IMR-90 (cell line): Measurements from ENCODE around the gene CEP43. TPM values are rescaled to one million over a fixed set of nuclear protein-coding genes. Genes with fewer than 3 reads are reported as not detected.

Experiments used
- ATAC-seq: fragments of 200-7000 bp; cut with Tn5 transposase; 2 replicates; pipeline ENCODE4 v1.9.1; 2020; ENCODE audit warnings: low read depth, mild to moderate bottlenecking, moderate library complexity
- BruUV-seq: library from RNA; stranded (reverse); fragments of 400-500 nt; replicated peaks from 2 replicates; lab custom pipeline; 2021; lab: Mats Ljungman, UMichigan
- CTCF ChIA-PET: fragments of 300-600 bp; formaldehyde crosslinking; extraction: SDS; loops from one replicate; lab custom pipeline; 2021; ENCODE audit warnings: antibody characterized with exemption; lab: Yijun Ruan, JAX
- POLR2A ChIA-PET: fragments of 300-600 bp; sonication (Branson Sonifier 250); formaldehyde crosslinking; loops from one replicate; lab custom pipeline; 2022; ENCODE audit warnings: antibody characterized with exemption; ENCODE audit not compliant: unreplicated experiment; lab: Charles Lee
- DNase-seq: peaks from one replicate; pipeline ENCODE4 v3.0.0; 2013
- H2AFZ ChIP-seq: replicated peaks from 2 replicates; pipeline ENCODE3; 2013; ENCODE audit warnings: low read length, mild to moderate bottlenecking; ENCODE audit not compliant: poor library complexity
- H2AK5ac ChIP-seq: 2 replicates; pipeline ENCODE4 v1.6.1; 2013; ENCODE audit warnings: low read depth, low read length, inconsistent platforms
- H2AK9ac ChIP-seq: replicated peaks from 2 replicates; pipeline ENCODE3; 2013; ENCODE audit warnings: mild to moderate bottlenecking, low read depth, low read length, moderate library complexity; ENCODE audit not compliant: poor library complexity
- H2BK120ac ChIP-seq: 2 replicates; pipeline ENCODE4 v1.6.1; 2013; ENCODE audit warnings: low read depth, low read length, inconsistent platforms
- H2BK15ac ChIP-seq: 3 replicates; pipeline ENCODE4 v1.6.1; 2013; ENCODE audit warnings: low read depth, low read length, inconsistent platforms
- H2BK20ac ChIP-seq: 2 replicates; pipeline ENCODE4 v1.6.1; 2013; ENCODE audit warnings: low read depth, mild to moderate bottlenecking, inconsistent platforms, low read length, moderate library complexity
- H2BK5ac ChIP-seq: 2 replicates; pipeline ENCODE4 v1.6.1; 2013; ENCODE audit warnings: mild to moderate bottlenecking, low read depth, low read length, inconsistent platforms; ENCODE audit not compliant: poor library complexity, severe bottlenecking
- H3K14ac ChIP-seq: replicated peaks from 2 replicates; pipeline ENCODE4 v1.6.1; 2013; ENCODE audit warnings: low read depth, low read length, inconsistent platforms
- H3K18ac ChIP-seq: 2 replicates; pipeline ENCODE4 v1.6.1; 2013; ENCODE audit warnings: low read depth, low read length, control low read depth
- H3K23ac ChIP-seq: 2 replicates; pipeline ENCODE4 v1.6.1; 2013; ENCODE audit warnings: low read depth, low read length, inconsistent platforms
- H3K27ac ChIP-seq: 2 replicates; pipeline ENCODE4 v1.5.1; 2013; ENCODE audit warnings: mild to moderate bottlenecking, control low read depth, low read length; ENCODE audit not compliant: insufficient read depth
- H3K27me3 ChIP-seq: 2 replicates; pipeline ENCODE4 v1.6.1; 2013; ENCODE audit warnings: low read length; ENCODE audit not compliant: control insufficient read depth, insufficient read depth
- H3K36me3 ChIP-seq: 2 replicates; pipeline ENCODE4 v1.6.1; 2013; ENCODE audit warnings: low read length, mixed read lengths; ENCODE audit not compliant: control insufficient read depth, insufficient read depth
- H3K4ac ChIP-seq: 2 replicates; pipeline ENCODE4 v1.6.1; 2013; ENCODE audit warnings: low read depth, low read length, inconsistent platforms
- H3K4me1 ChIP-seq: 2 replicates; pipeline ENCODE4 v1.6.1; 2013; ENCODE audit warnings: low read length, mixed read lengths; ENCODE audit not compliant: control insufficient read depth, insufficient read depth
- H3K4me2 ChIP-seq: 2 replicates; pipeline ENCODE4 v1.6.1; 2013; ENCODE audit warnings: low read depth, mild to moderate bottlenecking, control low read depth, low read length, moderate library complexity
- H3K4me3 ChIP-seq: 2 replicates; pipeline ENCODE4 v1.5.1; 2013; ENCODE audit warnings: low read depth, mild to moderate bottlenecking, control low read depth, low read length, moderate library complexity; ENCODE audit not compliant: insufficient read depth
- H3K56ac ChIP-seq: 2 replicates; pipeline ENCODE4 v1.6.1; 2013; ENCODE audit warnings: low read length, inconsistent platforms; ENCODE audit not compliant: insufficient read depth; ENCODE audit errors: extremely low read depth
- H3K79me1 ChIP-seq, 2 experiments: 2 replicates each; pipeline ENCODE4 v1.6.1; 2013; ENCODE audit warnings: low read length in 2 of 2, inconsistent platforms in 1 of 2, low read depth in 1 of 2
- H3K9ac ChIP-seq: 2 replicates; pipeline ENCODE4 v1.6.1; 2013; ENCODE audit warnings: low read depth, low read length, control low read depth
- H3K9me1 ChIP-seq: 2 replicates; pipeline ENCODE4 v1.6.1; 2013; ENCODE audit warnings: low read length, inconsistent platforms; ENCODE audit not compliant: insufficient read depth
- H3K9me3 ChIP-seq: 2 replicates; pipeline ENCODE4 v1.6.1; 2013; ENCODE audit warnings: low read length; ENCODE audit not compliant: control insufficient read depth, insufficient read depth
- H4K20me1 ChIP-seq: 2 replicates; pipeline ENCODE4 v1.6.1; 2013; ENCODE audit warnings: low read length, inconsistent platforms; ENCODE audit not compliant: insufficient read depth
- H4K5ac ChIP-seq: 2 replicates; pipeline ENCODE4 v1.6.1; 2013; ENCODE audit warnings: mild to moderate bottlenecking, low read depth, low read length, control low read depth
- H4K8ac ChIP-seq, 2 experiments: 2 replicates each; pipeline ENCODE4 v1.6.1; 2013; ENCODE audit warnings: low read depth in 2 of 2, low read length in 2 of 2, control low read depth in 1 of 2, inconsistent platforms in 1 of 2
- H4K91ac ChIP-seq: 2 replicates; pipeline ENCODE4 v1.6.1; 2013; ENCODE audit warnings: low read depth, low read length, inconsistent platforms; ENCODE audit not compliant: insufficient read depth
- POLR2A ChIP-seq: IDR thresholded peaks from 2 replicates; pipeline ENCODE4 v1.6.1; 2012; ENCODE audit warnings: mild to moderate bottlenecking, low read depth, low read length
- SMC3 ChIP-seq: fragments of 150-350 bp; IDR thresholded peaks from 2 replicates; pipeline ENCODE4 v1.6.1; 2016; ENCODE audit warnings: low read depth, mild to moderate bottlenecking, antibody characterized with exemption, low read length, moderate library complexity
- WGBS, 2 experiments: methylation state at CpG; one replicate each; pipeline versions ENCODE4 v1.1.5 to v1.1.7; 2013; ENCODE audit warnings: missing lambda C conversion rate in 2 of 2; ENCODE audit not compliant: insufficient read length in 1 of 2; ENCODE audit errors: extremely low coverage in 2 of 2; 5-methylcytosine and 5-hydroxymethylcytosine counted together
- dilution Hi-C: fragments of 300-500 bp; cut with HindIII; formaldehyde crosslinking; loops from one replicate; pipeline ENCODE4 v1.14.3; 2018; ENCODE audit warnings: low sequenced_read_pairs; ENCODE audit not compliant: unreplicated experiment
- in situ Hi-C: fragments of 300-500 bp; cut with MboI; formaldehyde crosslinking; loops from 3 replicates; pipeline ENCODE4 v1.14.3; 2019; ENCODE audit warnings: low sequenced_read_pairs, inconsistent platforms, mixed read lengths
- intact Hi-C: fragments of 100-400 bp; cut with micrococcal nuclease; formaldehyde crosslinking; loops from 2 replicates; pipeline ENCODE4 v1.10.0; 2022
- polyA plus RNA-seq, 3 experiments: library from polyadenylated mRNA; depleted of rRNA; stranded (reverse); fragments of >200 nt; gene quantifications; 2 replicates each; pipeline ENCODE4 v1.2.3, GENCODE V29; 2012; ENCODE audit warnings: low replicate concordance in 1 of 3
- total RNA-seq: library from RNA; depleted of rRNA; stranded (reverse); fragments of >200 nt; gene quantifications from 2 replicates; pipeline ENCODE4 v1.2.3, GENCODE V29; 2012
- TF ChIP-seq, protein P1 (sequence below): fragments of 150-350 bp; IDR thresholded peaks from 2 replicates; pipeline ENCODE4 v1.6.1; 2017; ENCODE audit warnings: mild to moderate bottlenecking, antibody characterized with exemption, low read length, low read depth

The CEP43 gene
- total and polyA plus RNA-seq, 2 of the 4 experiments (the other 2 are of a cell fraction), result 8.6 to 10.7 TPM

DNA sequence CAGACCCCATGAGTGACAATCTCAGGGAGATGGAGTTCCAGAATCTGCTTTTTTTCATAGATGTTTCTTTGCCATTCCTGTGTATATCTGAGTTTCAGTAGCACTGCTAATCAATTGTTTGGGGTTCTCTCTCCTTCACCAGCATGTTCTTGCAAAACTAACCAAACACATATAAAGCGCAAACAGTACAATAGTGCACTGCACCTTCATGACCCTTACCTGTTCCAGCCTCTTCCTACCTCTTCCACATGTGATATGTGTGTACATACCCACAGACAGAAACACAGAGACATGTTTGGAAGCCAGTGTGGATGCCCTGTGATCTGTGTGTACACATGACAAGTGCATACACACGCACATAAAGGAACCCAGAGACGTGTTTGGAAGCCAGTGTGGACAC lies 1.8 kb upstream of the CEP43 start:
- H3K9ac ChIP-seq, result peak overlapping the region; percentile 13
- 0 out of 2 replicates have a peak overlapping the region, but pooled peaks have one; percentile 39 for H3K4ac ChIP-seq
- no peaks in the 10 kb centered on the region; the same call in 1 of the 2 replicates for H3K36me3 ChIP-seq
- H4K8ac ChIP-seq, result peak overlapping the region in 1 of 2 experiments; percentile 69; a peak in 2 of 4 replicates
- 0 out of 2 replicates have a peak overlapping the region, but pooled peaks have one; percentile 9 for H4K5ac ChIP-seq
- H2AK5ac ChIP-seq, result no peak overlapping the region
- H2AFZ ChIP-seq, result peak overlapping the region; percentile 94
- 75% methylated on average over 2 of the region's 3 CpGs; no CpG with 5 or more reads in 1 of the 2 experiments for WGBS, 2 experiments
- CTCF ChIA-PET, result no interaction called here
- peak overlapping the region; percentile 79 for H2AK9ac ChIP-seq
- H3K56ac ChIP-seq, result no peak overlapping the region
- H3K27me3 ChIP-seq, result no peaks in the 10 kb centered on the region
- no peak for DNase-seq
- H3K4me2 ChIP-seq, result peak overlapping the region; percentile 86
- no peaks in the 10 kb centered on the region for H3K9me3 ChIP-seq
- POLR2A ChIA-PET, result no interaction called here
- intact Hi-C loops, result loop anchor here (1.0 to 10.0 kb wide), 3 partner anchors 38 to 543 kb away; partner anchors contain the start of gene RPS6KA2
- H3K79me1 ChIP-seq, result peaks cover 26 to 37% of the 10 kb centered on the region in 2 experiments
- TF ChIP-seq, protein P1, sequence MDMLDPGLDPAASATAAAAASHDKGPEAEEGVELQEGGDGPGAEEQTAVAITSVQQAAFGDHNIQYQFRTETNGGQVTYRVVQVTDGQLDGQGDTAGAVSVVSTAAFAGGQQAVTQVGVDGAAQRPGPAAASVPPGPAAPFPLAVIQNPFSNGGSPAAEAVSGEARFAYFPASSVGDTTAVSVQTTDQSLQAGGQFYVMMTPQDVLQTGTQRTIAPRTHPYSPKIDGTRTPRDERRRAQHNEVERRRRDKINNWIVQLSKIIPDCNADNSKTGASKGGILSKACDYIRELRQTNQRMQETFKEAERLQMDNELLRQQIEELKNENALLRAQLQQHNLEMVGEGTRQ, result no peak
- no peak for TF ChIP-seq SMC3
- TF ChIP-seq POLR2A, result no peak
- no peak for ATAC-seq
- no peak overlapping the region for H3K27ac ChIP-seq
- H3K4me3 ChIP-seq, result peak overlapping the region; percentile 59
- dilution Hi-C loops, result no loop called here
- peaks cover 9% of the 10 kb centered on the region for H3K4me1 ChIP-seq
- H2BK20ac ChIP-seq, result no peak overlapping the region
- in situ Hi-C loops, result loop anchor here (25.0 kb wide), 1 partner anchor 360 kb away; the partner anchor contains the start of gene RPS6KA2
- peak overlapping the region; percentile 16; the same call in 1 of the 2 replicates for H3K14ac ChIP-seq
- H4K20me1 ChIP-seq, result peaks cover 8% of the 10 kb centered on the region; the same call in 1 of the 2 replicates
- H3K18ac ChIP-seq, result no peak overlapping the region
- no peak overlapping the region for H2BK120ac ChIP-seq
- H4K91ac ChIP-seq, result no peak overlapping the region
- H2BK15ac ChIP-seq, result no peak overlapping the region
- BruUV-seq, result no TSS peak
- peaks cover 3% of the 10 kb centered on the region; the same call in 1 of the 2 replicates for H3K9me1 ChIP-seq
- peak overlapping the region; percentile 84 for H3K23ac ChIP-seq
- H2BK5ac ChIP-seq, result no peak overlapping the region
